A673 (cell line): Measurements from ENCODE around the gene PCK1.

Source experiments
- CTCF ChIP-seq: fragments of 300-800, 200-600 bp; sonication (generic); conservative IDR thresholded peaks from 2 replicates; pipeline ENCODE4 v1.5.1; 2017; ENCODE audit warnings: low read depth, mild to moderate bottlenecking, antibody characterized with exemption, low read length, moderate library complexity, mixed read lengths
- EZH2 ChIP-seq: fragments of 200-600 bp; sonication (generic); IDR thresholded peaks from 2 replicates; pipeline ENCODE4 v1.6.1; 2017; ENCODE audit warnings: borderline replicate concordance, low read depth, mild to moderate bottlenecking, mixed read lengths, antibody characterized with exemption, low read length; ENCODE audit not compliant: poor library complexity, severe bottlenecking

DNA sequence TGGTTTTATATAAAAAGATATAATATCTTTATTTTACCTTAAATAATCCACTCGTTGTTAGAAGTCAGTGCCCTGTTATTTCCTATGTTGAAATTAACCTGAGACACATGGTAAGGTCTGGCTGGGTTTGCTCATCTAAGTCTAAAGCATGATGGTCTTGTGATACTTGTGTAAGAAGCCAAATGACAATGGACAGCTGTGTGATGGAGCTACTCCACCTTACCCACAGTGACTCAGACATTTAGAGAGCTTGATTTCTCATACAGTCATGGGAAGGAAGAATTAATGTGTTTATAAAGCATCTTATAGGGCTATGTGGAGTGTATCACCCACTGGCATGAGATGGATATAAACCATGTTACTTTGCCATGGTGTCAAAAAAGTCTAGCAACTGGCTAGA, 47.7 kb upstream of the PCK1 start:
- no peak for TF ChIP-seq EZH2
- no peak for TF ChIP-seq CTCF
